ENCODE measurements around the gene LUC7L2.

- TF ChIP-seq EZH2phosphoT487 (IDR thresholded peaks at IDR 0.05; ENCODE audit: low read length) (no peak), EZH2 (optimal IDR thresholded peaks at IDR 0.05; ENCODE audit: low read depth, low read length) (no peak), CTCF (IDR thresholded peaks at IDR 0.05; ENCODE audit: low read length) (no peak)
These were observed 96.1 kb downstream of the LUC7L2 start for GRCh38 chr7:139455789-139456188.

Data from MM.1S (cell line).